HEK293 (cell line): ENCODE results near the gene GUK1.

Source experiments
- FEZF1 ChIP-seq: fragments of 450-650 bp; formaldehyde crosslinking; IDR thresholded peaks from 2 replicates; pipeline ENCODE4 v1.5.1; 2016; ENCODE audit warnings: missing biosample characterization, missing genetic modification characterization
- KLF7 ChIP-seq: fragments of 450-650 bp; formaldehyde crosslinking; IDR thresholded peaks from 2 replicates; pipeline ENCODE4 v1.5.1; 2016; ENCODE audit warnings: missing biosample characterization, missing genetic modification characterization, borderline replicate concordance
- OVOL3 ChIP-seq: fragments of 450-650 bp; formaldehyde crosslinking; IDR thresholded peaks from 2 replicates; pipeline ENCODE4 v1.5.1; 2016; ENCODE audit warnings: missing biosample characterization, missing genetic modification characterization
- PBX3 ChIP-seq: sonication (generic); formaldehyde crosslinking; IDR thresholded peaks from 2 replicates; pipeline ENCODE4 v1.8.1; 2022; ENCODE audit warnings: mild to moderate bottlenecking, moderate library complexity, missing genetic modification reagents
- SALL2 ChIP-seq: fragments of 450-650 bp; formaldehyde crosslinking; IDR thresholded peaks from 2 replicates; pipeline ENCODE4 v1.5.0; 2017; ENCODE audit warnings: missing biosample characterization, mild to moderate bottlenecking, missing genetic modification characterization, borderline replicate concordance
- TCF7L2 ChIP-seq: IDR thresholded peaks from 2 replicates; pipeline ENCODE4 v1.6.1; 2011; ENCODE audit warnings: low read depth, mild to moderate bottlenecking, inconsistent platforms, low read length, moderate library complexity, borderline replicate concordance
- ZBTB10 ChIP-seq: fragments of 450-650 bp; formaldehyde crosslinking; IDR thresholded peaks from 2 replicates; pipeline ENCODE4 v1.5.1; 2016; ENCODE audit warnings: missing biosample characterization, missing genetic modification characterization
- ZBTB11 ChIP-seq: fragments of 450-650 bp; formaldehyde crosslinking; conservative IDR thresholded peaks from 2 replicates; pipeline ENCODE4 v1.5.1; 2016; ENCODE audit warnings: low read depth, missing biosample characterization, missing genetic modification characterization
- ZIC2 ChIP-seq: fragments of 450-650 bp; formaldehyde crosslinking; IDR thresholded peaks from 2 replicates; pipeline ENCODE4 v1.5.1; 2016; ENCODE audit warnings: missing biosample characterization, missing genetic modification characterization
- ZNF169 ChIP-seq: fragments of 450-650 bp; formaldehyde crosslinking; IDR thresholded peaks from 2 replicates; pipeline ENCODE4 v1.5.1; 2016; ENCODE audit warnings: missing biosample characterization, missing genetic modification characterization
- ZNF184 ChIP-seq: fragments of 450-650 bp; IDR thresholded peaks from 2 replicates; pipeline ENCODE4 v1.5.1; 2018; ENCODE audit warnings: missing biosample characterization, mild to moderate bottlenecking, missing genetic modification characterization
- ZNF202 ChIP-seq: fragments of 450-650 bp; formaldehyde crosslinking; IDR thresholded peaks from 2 replicates; pipeline ENCODE4 v1.5.1; 2016; ENCODE audit warnings: missing biosample characterization, missing genetic modification characterization, borderline replicate concordance
- ZNF26 ChIP-seq: fragments of 450-650 bp; formaldehyde crosslinking; IDR thresholded peaks from 2 replicates; pipeline ENCODE4 v1.5.1; 2016; ENCODE audit warnings: missing biosample characterization, missing genetic modification characterization
- ZNF501 ChIP-seq: fragments of 450-650 bp; formaldehyde crosslinking; IDR thresholded peaks from 2 replicates; pipeline ENCODE4 v1.5.1; 2016; ENCODE audit warnings: missing biosample characterization, missing genetic modification characterization
- ZNF514 ChIP-seq: fragments of 450-650 bp; formaldehyde crosslinking; IDR thresholded peaks from 2 replicates; pipeline ENCODE4 v1.5.1; 2016; ENCODE audit warnings: missing biosample characterization, missing genetic modification characterization
- ZNF596 ChIP-seq: fragments of 450-650 bp; IDR thresholded peaks from 2 replicates; pipeline ENCODE4 v1.5.0; 2018; ENCODE audit warnings: missing biosample characterization, mild to moderate bottlenecking, missing genetic modification characterization, moderate library complexity
- ZNF600 ChIP-seq: fragments of 450-650 bp; formaldehyde crosslinking; IDR thresholded peaks from 2 replicates; pipeline ENCODE4 v1.5.1; 2016; ENCODE audit warnings: missing biosample characterization, missing genetic modification characterization
- ZNF624 ChIP-seq: fragments of 450-650 bp; formaldehyde crosslinking; IDR thresholded peaks from 2 replicates; pipeline ENCODE4 v1.5.1; 2017; ENCODE audit warnings: missing biosample characterization, missing genetic modification characterization
- ZNF660 ChIP-seq: fragments of 450-650 bp; IDR thresholded peaks from 2 replicates; pipeline ENCODE4 v1.5.1; 2018; ENCODE audit warnings: missing biosample characterization, mild to moderate bottlenecking, missing genetic modification characterization
- ZNF670 ChIP-seq: fragments of 450-650 bp; formaldehyde crosslinking; IDR thresholded peaks from 2 replicates; pipeline ENCODE4 v1.5.1; 2016; ENCODE audit warnings: missing biosample characterization, missing genetic modification characterization, low read depth
- ZNF677 ChIP-seq: fragments of 450-650 bp; IDR thresholded peaks from 2 replicates; pipeline ENCODE4 v1.5.0; 2018; ENCODE audit warnings: missing biosample characterization, mild to moderate bottlenecking, missing genetic modification characterization, moderate library complexity
- ZNF704 ChIP-seq: fragments of 450-650 bp; formaldehyde crosslinking; IDR thresholded peaks from 2 replicates; pipeline ENCODE4 v1.5.1; 2016; ENCODE audit warnings: missing biosample characterization, missing genetic modification characterization
- ZNF707 ChIP-seq: fragments of 450-650 bp; formaldehyde crosslinking; IDR thresholded peaks from 2 replicates; pipeline ENCODE4 v1.5.1; 2016; ENCODE audit warnings: missing biosample characterization, missing genetic modification characterization
- ZNF747 ChIP-seq: fragments of 450-650 bp; formaldehyde crosslinking; IDR thresholded peaks from 2 replicates; pipeline ENCODE4 v1.5.1; 2016; ENCODE audit warnings: missing biosample characterization, missing genetic modification characterization
- ZNF792 ChIP-seq: fragments of 450-650 bp; formaldehyde crosslinking; IDR thresholded peaks from 2 replicates; pipeline ENCODE4 v1.5.1; 2016; ENCODE audit warnings: missing biosample characterization, missing genetic modification characterization
- ZNF843 ChIP-seq: fragments of 450-650 bp; formaldehyde crosslinking; IDR thresholded peaks from 2 replicates; pipeline ENCODE4 v1.5.1; 2016; ENCODE audit warnings: missing biosample characterization, missing genetic modification characterization
- ZSCAN4 ChIP-seq: fragments of 450-650 bp; formaldehyde crosslinking; IDR thresholded peaks from 2 replicates; pipeline ENCODE4 v1.5.1; 2017; ENCODE audit warnings: missing biosample characterization, missing genetic modification characterization
- ZXDB ChIP-seq: fragments of 450-650 bp; formaldehyde crosslinking; IDR thresholded peaks from 2 replicates; pipeline ENCODE4 v1.5.1; 2016; ENCODE audit warnings: missing biosample characterization, missing genetic modification characterization

The GUK1 gene

GRCh38 chr1:228165372-228166169, 25.5 kb downstream of the GUK1 start, which contains the start of gene IBA57 (continued):
- peak; percentile 76; the same call in 1 of the 2 replicates for TF ChIP-seq KLF7
- TF ChIP-seq OVOL3 (tag by site-specific recombination): 0 out of 2 replicates have a peak, but pooled peaks have one; percentile 46
- TF ChIP-seq ZXDB (tag by site-specific recombination): peak; percentile 89
- TF ChIP-seq ZNF747 (tag by site-specific recombination): no peak
- TF ChIP-seq FEZF1 (tag by site-specific recombination): no peak
- TF ChIP-seq ZNF596 (tag by site-specific recombination): peak; percentile 82
- TF ChIP-seq ZNF624 (tag by site-specific recombination): no peak
- 0 out of 2 replicates have a peak, but pooled peaks have one; percentile 31 for TF ChIP-seq ZNF600
- peak; percentile 98 for TF ChIP-seq ZNF660 (tag by site-specific recombination)
- no peak for TF ChIP-seq TCF7L2
- TF ChIP-seq ZNF792: no peak
- TF ChIP-seq ZNF707 (tag by site-specific recombination): no peak
- no peak for TF ChIP-seq ZNF169 (tag by site-specific recombination)
- TF ChIP-seq ZSCAN4 (tag by site-specific recombination): no peak; the same call in 1 of the 2 replicates
- no peak for TF ChIP-seq ZNF704 (tag by site-specific recombination)
- TF ChIP-seq ZNF26 (tag by site-specific recombination): no peak
- TF ChIP-seq ZNF501 (tag by site-specific recombination): peak; percentile 57; the same call in 1 of the 2 replicates
- no peak for TF ChIP-seq ZNF202 (tag by site-specific recombination)
- TF ChIP-seq ZBTB11 (tag by site-specific recombination): peak; percentile 25; the same call in 1 of the 2 replicates
- peak; percentile 94 for TF ChIP-seq ZNF184
- TF ChIP-seq ZNF514 (tag by site-specific recombination): no peak
- TF ChIP-seq ZIC2 (tag by site-specific recombination): peak; percentile 90
- TF ChIP-seq SALL2 (tag by site-specific recombination): no peak
- TF ChIP-seq PBX3 (CRISPR knock-in tag): peak; percentile 83; the same call in 1 of the 2 replicates
- no peak for TF ChIP-seq ZBTB10 (tag by site-specific recombination)
- peak; percentile 86 for TF ChIP-seq ZNF677 (tag by site-specific recombination)
- 0 out of 2 replicates have a peak, but pooled peaks have one; percentile 24 for TF ChIP-seq ZNF843 (tag by site-specific recombination)
- no peak for TF ChIP-seq ZNF670 (tag by site-specific recombination)
